Activated CD8-positive, alpha-beta memory T cell treated with anti-CD3 and anti-CD28 coated beads, Interleukin-2, amount 10 ng/mL, durations not matched to agents 7 days and 5 days (primary cell): Measurements from ENCODE around the gene CREBL2. TPM values are rescaled to one million over a fixed set of nuclear protein-coding genes. Genes with fewer than 3 reads are reported as not detected.
"Not testable (repeated sequence)": the region's sequence is repeated elsewhere in the genome, so short reads cannot be mapped to it uniquely, and the experiment has no call there.

Experiments
- ATAC-seq: fragments of 150-1000 bp; cut with Tn5 transposase; one replicate; pipeline ENCODE4 v1.10.0; 2021; ENCODE audit warnings: moderate library complexity
- CTCF ChIA-PET: fragments of 350-600 bp; sonication (Branson Sonifier 250); formaldehyde crosslinking; loops from one replicate; lab custom pipeline; 2021; ENCODE audit warnings: antibody characterized with exemption; lab: Charles Lee
- DNase-seq: peaks from one replicate; pipeline ENCODE4 v3.0.0-alpha.2; 2020
- H3K27ac Mint-ChIP-seq: one replicate; pipeline ENCODE4 v1.8.0; 2021; ENCODE audit warnings: mild to moderate bottlenecking, mixed read lengths
- H3K27me3 Mint-ChIP-seq: one replicate; pipeline ENCODE4 v1.8.0; 2021; ENCODE audit warnings: mixed read lengths
- H3K36me3 Mint-ChIP-seq: one replicate; pipeline ENCODE4 v1.8.0; 2021; ENCODE audit warnings: mild to moderate bottlenecking, mixed read lengths
- H3K4me1 Mint-ChIP-seq: one replicate; pipeline ENCODE4 v1.8.0; 2021; ENCODE audit warnings: mixed read lengths
- H3K4me3 Mint-ChIP-seq: one replicate; pipeline ENCODE4 v1.8.0; 2021; ENCODE audit warnings: mild to moderate bottlenecking, moderate library complexity, mixed read lengths
- H3K9me3 Mint-ChIP-seq: one replicate; pipeline ENCODE4 v1.8.0; 2022; ENCODE audit warnings: low read depth, mixed read lengths
- total RNA-seq, 2 experiments: library from RNA; stranded (reverse); gene quantifications; one replicate each; pipeline ENCODE4 v1.2.3, GENCODE V29; 2021

CREBL2 gene
- total RNA-seq, 2 experiments from 2014 or later: 16.3 to 20.5 TPM

DNA sequence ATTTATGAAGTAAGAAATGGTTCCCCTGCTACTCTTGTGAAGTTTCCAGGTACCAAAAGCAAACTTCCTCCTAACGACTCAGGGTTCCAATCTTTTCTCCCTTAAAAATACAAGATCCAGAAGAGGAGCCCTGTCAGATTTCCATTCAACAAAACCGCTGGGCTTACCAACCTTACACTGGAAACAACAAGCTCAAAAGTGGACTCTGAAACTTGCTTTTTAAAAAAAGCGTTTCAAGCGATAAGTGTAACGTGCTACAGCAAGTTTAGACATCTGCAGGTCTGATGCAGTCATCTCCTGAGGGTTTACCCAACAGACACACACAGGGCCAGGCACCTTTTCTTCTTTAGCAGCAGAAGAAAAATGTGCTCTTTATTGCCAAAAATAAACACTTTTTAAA lies 6.9 kb upstream of the CREBL2 start:
- Mint-ChIP-seq H3K36me3 (peaks cover 3% of the 10 kb centered on the region), H3K4me3 (no peak overlapping the region)
- ATAC-seq: no peak

DNA sequence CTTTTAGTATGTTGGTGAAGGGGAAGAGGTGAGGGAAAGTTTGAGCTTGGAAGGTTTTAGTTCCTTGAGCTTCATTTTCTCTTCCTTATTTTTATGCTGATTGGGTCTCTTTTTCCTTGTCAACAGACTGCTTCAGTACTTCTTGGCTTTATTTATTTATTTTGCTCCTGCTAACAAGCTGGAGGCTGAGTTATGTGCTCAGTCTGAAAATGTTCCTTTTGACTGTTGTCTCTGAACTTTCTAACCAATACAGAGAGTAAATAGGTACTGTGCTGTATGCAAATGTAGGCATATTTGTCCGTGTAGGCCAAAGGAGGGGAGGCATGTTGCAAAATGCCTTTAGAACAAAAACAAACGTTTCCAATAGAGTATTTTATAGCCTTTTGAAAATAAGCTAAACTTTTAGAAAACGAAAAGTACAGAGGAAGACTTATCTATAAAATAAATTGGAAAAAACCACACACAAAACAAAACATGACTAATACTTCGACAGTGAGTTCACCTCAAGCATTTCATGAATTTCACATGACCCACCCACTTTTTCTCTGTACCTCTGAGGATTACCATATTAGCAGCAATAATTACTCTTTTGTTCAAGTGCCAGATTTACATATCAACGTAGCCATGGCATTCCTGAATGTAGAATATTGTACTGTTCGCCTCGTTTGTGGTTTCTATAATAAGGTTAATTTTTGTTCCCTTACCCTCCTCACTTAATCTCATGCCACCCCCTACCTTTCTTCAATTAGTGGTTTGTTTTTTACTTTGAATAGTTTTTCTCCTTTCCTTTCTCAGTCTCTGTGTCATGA lies 4.7 kb upstream of the CREBL2 start:
- Mint-ChIP-seq H3K36me3 (peaks cover 3% of the 10 kb centered on the region), H3K4me1 (peaks cover 41% of the 10 kb centered on the region), H3K27ac (peak overlapping the region; percentile 81), H3K9me3 (no peaks in the 10 kb centered on the region), H3K4me3 (no peak overlapping the region), H3K27me3 (no peaks in the 10 kb centered on the region)
- ATAC-seq (no peak), DNase-seq (no peak)
- CTCF ChIA-PET: interaction anchor here (0.9 to 1.3 kb wide), 8 partner anchors 9 to 240 kb away, joined by 3 to 6 read pairs (median 3); partner anchors contain the start of gene DUSP16

More for the DNA sequence above, 6.9 kb upstream of the CREBL2 start:
- DNase-seq: no peak
- peaks cover 6% of the 10 kb centered on the region for H3K27me3 Mint-ChIP-seq
- H3K4me1 Mint-ChIP-seq: peaks cover 27% of the 10 kb centered on the region
- CTCF ChIA-PET: interaction anchor here (1.0 kb wide), 1 partner anchor 117 kb away, joined by 3 read pairs; no protein-coding TSS in a partner anchor
- H3K27ac Mint-ChIP-seq: no peak overlapping the region
- no peaks in the 10 kb centered on the region for H3K9me3 Mint-ChIP-seq

DNA sequence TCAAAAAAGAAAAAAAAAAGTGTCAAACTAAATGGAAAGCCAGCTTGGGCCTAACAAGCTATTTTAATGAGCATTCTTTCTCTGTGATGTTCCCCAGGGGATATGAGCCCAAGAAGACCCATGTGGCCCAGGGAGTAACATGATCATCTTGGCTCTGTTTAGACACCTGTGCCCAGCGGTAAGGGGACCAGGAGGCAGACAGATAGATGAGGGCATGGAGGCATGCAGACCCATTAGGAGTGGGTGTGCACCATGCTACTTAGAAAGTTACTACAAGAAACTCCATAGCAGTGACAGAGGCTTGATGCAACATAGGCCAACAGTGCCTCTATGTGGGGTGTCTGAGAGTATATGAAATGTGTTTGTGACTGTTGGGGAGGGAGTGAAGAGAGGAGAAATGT lies 3.1 kb upstream of the CREBL2 start:
- no peak for ATAC-seq
- Mint-ChIP-seq H3K36me3 (peaks cover 6% of the 10 kb centered on the region), H3K9me3 (no peaks in the 10 kb centered on the region)

DNA sequence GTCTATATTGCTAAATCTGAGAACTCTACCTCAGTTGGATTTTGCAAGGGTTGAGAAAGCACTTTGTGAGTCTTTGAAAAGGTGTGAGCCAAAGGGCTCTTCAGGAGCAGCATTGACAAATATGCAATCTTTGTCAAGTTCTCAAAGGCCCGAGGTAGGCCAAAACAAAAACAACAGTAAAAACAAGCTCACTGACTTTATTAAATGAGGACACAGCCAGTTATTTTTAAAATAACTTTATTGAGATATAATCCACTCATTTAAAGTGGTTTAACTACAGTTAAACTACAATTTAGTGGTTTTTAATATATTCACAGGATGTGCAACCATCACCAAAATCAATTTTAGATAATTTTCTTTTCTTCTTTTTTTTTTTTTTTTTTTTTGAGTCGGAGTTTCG lies 2.0 kb upstream of the CREBL2 start:
- no peak overlapping the region for H3K4me3 Mint-ChIP-seq
- CTCF ChIA-PET: interaction anchor here (1.0 kb wide), 1 partner anchor 233 kb away, joined by 4 read pairs; no protein-coding TSS in a partner anchor
- ATAC-seq (no peak), DNase-seq (no peak)
- no peak overlapping the region for H3K27ac Mint-ChIP-seq
- peaks cover 54% of the 10 kb centered on the region for H3K4me1 Mint-ChIP-seq
- H3K27me3 Mint-ChIP-seq: no peaks in the 10 kb centered on the region
- H3K9me3 Mint-ChIP-seq: no peaks in the 10 kb centered on the region
- peaks cover 11% of the 10 kb centered on the region for H3K36me3 Mint-ChIP-seq

More for the DNA sequence above, 3.1 kb upstream of the CREBL2 start:
- Mint-ChIP-seq H3K27me3 (no peaks in the 10 kb centered on the region), H3K27ac (peak overlapping the region; percentile 50), H3K4me3 (peak overlapping the region; percentile 7), H3K4me1 (peaks cover 48% of the 10 kb centered on the region)
- DNase-seq: peak; percentile 51
- CTCF ChIA-PET: interaction anchor here (0.9 to 1.3 kb wide), 4 partner anchors 18 to 232 kb away, joined by 3 to 4 read pairs (median 3); no protein-coding TSS in a partner anchor

DNA sequence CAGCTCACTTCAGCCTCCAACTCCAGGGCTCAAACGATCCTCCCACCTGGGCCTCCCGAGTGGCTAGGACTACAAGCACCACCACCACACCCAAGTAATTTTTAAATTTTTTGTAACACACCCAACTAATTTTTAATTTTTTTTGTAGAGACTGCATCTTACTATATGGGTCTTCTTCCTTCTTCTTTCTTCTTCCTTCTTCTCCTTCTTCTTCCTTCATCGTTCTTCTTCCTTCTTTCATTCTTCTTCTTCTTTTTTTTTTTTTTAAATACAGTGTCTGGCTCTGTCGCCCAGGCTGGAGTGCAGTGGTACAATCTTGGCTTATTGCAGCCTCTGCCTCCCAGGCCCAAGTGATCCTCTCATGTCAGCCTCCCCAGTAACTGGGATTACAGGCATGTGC lies 965 bp upstream of the CREBL2 start:
- ATAC-seq: no peak
- peak overlapping the region; percentile 95 for H3K27ac Mint-ChIP-seq
- no peaks in the 10 kb centered on the region for H3K27me3 Mint-ChIP-seq
- DNase-seq: no peak
- CTCF ChIA-PET: no interaction called here
- no peaks in the 10 kb centered on the region for H3K9me3 Mint-ChIP-seq
- H3K36me3 Mint-ChIP-seq: peaks cover 11% of the 10 kb centered on the region
- peaks cover 54% of the 10 kb centered on the region for H3K4me1 Mint-ChIP-seq
- peak overlapping the region; percentile 82 for H3K4me3 Mint-ChIP-seq

DNA sequence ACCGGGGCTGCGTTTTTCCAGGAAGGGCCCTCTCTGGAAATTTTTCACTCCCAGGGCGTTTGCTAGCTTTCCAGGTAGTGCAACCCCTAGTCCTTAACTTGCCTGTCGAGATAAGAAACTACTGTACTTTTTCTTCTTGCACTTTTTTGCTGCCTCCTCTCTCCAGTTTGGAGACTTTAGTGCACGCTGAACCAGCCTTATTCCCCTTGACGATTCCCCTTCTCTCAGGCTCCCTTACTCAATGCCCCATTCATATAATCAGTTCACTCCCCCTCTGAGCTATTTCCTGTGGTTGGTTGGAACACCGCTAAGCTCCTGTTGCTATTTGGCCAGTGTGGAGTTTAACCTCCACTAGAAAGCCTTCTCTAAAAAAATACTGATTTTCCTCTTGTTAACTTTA lies 682 bp downstream of the CREBL2 start:
- Mint-ChIP-seq H3K27me3 (no peaks in the 10 kb centered on the region), H3K36me3 (peaks cover 17% of the 10 kb centered on the region), H3K4me1 (peaks cover 55% of the 10 kb centered on the region), H3K4me3 (peak overlapping the region; percentile 82), H3K9me3 (no peaks in the 10 kb centered on the region), H3K27ac (peak overlapping the region; percentile 95)
- CTCF ChIA-PET: interaction anchor here (1.0 to 1.4 kb wide), 5 partner anchors 30 to 125 kb away, joined by 3 to 6 read pairs (median 4); no protein-coding TSS in a partner anchor
- peak; percentile 47 for DNase-seq
- peak; percentile 15 for ATAC-seq

DNA sequence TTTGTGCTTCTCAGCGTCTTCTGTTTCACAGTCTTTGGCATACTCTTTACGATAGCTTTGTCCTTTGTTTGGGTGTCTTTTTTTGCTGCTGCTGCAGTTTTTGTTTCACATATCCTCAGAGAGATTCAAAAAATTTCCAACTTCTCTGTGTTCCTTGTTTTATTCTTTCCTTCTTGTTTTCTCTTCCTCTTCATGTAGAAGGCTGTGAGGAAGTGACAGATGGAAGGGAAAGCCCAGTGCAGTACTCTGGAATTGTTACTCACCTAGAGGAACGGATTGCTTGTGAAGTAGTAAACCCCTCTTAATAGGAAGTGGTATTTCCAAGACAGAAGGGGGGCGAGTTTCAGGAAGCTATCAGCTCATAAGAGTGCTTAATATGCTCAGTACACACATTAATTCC lies 1.7 kb downstream of the CREBL2 start:
- Mint-ChIP-seq H3K36me3 (peaks cover 20% of the 10 kb centered on the region), H3K4me1 (peaks cover 50% of the 10 kb centered on the region), H3K27ac (peak overlapping the region; percentile 77), H3K9me3 (no peaks in the 10 kb centered on the region), H3K4me3 (peak overlapping the region; percentile 82), H3K27me3 (no peaks in the 10 kb centered on the region)
- no peak for DNase-seq
- no peak for ATAC-seq
- CTCF ChIA-PET: interaction anchor here (1.0 to 1.4 kb wide), 3 partner anchors 102 to 237 kb away, joined by 3 to 6 read pairs (median 5); no protein-coding TSS in a partner anchor

DNA sequence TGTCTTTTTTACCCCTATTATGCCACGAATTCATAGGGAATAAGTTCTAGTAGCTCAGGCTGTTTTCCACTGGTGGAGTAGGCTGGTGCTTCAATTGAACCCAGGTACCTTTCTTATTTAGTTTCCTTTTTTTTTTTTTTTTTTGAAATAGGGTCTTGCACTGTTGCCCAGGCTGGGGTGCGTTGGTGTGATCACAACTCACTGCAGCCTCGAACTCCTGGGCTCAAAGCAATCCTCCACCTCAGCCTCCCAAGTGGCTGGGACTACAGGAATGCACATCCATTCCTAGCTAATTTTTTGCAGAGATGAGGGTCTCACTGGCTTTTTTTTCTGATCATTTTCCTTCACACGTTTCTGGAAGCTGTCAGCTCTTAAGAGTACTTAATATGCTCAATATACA lies 2.7 kb downstream of the CREBL2 start:
- peaks cover 26% of the 10 kb centered on the region for H3K36me3 Mint-ChIP-seq
- CTCF ChIA-PET: interaction anchor here (1.2 kb wide), 1 partner anchor 123 kb away, joined by 3 read pairs; no protein-coding TSS in a partner anchor
- H3K27ac Mint-ChIP-seq: no peak overlapping the region
- DNase-seq (no peak), ATAC-seq (no peak)
- H3K27me3 Mint-ChIP-seq: no peaks in the 10 kb centered on the region
- no peaks in the 10 kb centered on the region for H3K9me3 Mint-ChIP-seq
- peaks cover 44% of the 10 kb centered on the region for H3K4me1 Mint-ChIP-seq
- H3K4me3 Mint-ChIP-seq: no peak overlapping the region

DNA sequence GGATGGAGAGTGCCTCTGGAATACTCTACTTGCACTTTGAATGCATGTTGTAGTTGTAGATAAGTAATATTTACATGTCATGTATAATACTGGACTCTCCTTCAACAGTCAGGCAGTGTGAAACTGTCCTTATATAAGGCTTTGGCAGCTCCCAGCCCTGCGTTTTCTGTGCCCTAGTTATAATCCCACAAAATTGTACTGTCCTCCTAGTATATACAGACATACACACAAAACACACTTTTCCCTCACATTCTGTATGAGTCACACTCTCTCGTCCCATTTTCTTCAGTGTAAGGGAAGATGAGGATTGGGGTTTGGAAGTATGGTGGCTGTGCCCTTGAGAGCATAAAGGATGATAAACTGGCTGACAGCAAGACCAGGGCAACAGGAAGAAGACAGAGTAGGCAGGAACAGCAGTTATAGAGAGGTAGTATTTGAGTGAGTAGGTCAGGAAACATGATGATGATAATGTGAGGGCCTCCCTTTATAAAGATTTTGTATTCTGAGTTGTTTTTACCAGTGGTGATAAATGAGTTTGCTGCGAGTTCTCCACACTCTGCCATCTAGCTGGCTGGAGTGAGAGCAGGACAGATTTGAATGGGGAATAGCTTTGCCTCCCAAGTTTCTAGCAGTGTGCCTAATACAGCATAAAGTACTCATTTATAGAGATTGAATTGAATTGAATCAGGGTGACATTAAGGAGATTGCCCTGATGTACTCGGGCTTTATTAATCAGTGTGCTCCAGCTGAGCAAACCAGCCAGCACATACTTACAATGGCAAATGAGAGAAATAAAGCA lies 5.0 kb downstream of the CREBL2 start:
- ATAC-seq: no peak

DNA sequence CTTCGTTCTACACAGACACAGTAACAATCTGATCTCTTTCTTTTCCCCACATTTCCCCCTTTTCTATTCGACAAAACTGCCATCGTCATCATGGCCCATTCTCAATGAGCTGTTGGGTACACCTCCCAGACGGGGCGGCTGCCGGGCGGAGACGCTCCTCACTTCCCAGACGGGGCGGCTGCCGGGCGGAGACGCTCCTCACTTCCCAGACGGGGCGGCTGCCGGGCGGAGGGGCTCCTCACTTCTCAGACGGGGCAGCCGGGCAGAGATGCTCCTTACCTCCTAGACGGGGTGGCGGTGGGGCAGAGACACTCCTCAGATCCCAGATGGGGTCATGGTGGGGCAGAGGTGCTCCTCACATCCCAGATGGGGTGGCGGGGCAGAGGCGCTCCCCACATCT lies 6.4 kb downstream of the CREBL2 start:
- peaks cover 46% of the 10 kb centered on the region for H3K4me1 Mint-ChIP-seq
- H3K9me3 Mint-ChIP-seq, CTCF ChIA-PET, H3K27ac Mint-ChIP-seq, H3K27me3 Mint-ChIP-seq, ATAC-seq, DNase-seq, H3K4me3 Mint-ChIP-seq: not testable (repeated sequence)
- H3K36me3 Mint-ChIP-seq: peaks cover 38% of the 10 kb centered on the region

More for the DNA sequence above, 5.0 kb downstream of the CREBL2 start:
- Mint-ChIP-seq H3K27ac (peak overlapping the region; percentile 68), H3K4me3 (no peak overlapping the region), H3K4me1 (peaks cover 39% of the 10 kb centered on the region), H3K27me3 (no peaks in the 10 kb centered on the region), H3K9me3 (no peaks in the 10 kb centered on the region), H3K36me3 (peaks cover 38% of the 10 kb centered on the region)
- no peak for DNase-seq
- CTCF ChIA-PET: interaction anchor here (0.9 to 1.5 kb wide), 4 partner anchors 10 to 79 kb away, joined by 3 read pairs; partner anchors contain the start of gene GPR19

DNA sequence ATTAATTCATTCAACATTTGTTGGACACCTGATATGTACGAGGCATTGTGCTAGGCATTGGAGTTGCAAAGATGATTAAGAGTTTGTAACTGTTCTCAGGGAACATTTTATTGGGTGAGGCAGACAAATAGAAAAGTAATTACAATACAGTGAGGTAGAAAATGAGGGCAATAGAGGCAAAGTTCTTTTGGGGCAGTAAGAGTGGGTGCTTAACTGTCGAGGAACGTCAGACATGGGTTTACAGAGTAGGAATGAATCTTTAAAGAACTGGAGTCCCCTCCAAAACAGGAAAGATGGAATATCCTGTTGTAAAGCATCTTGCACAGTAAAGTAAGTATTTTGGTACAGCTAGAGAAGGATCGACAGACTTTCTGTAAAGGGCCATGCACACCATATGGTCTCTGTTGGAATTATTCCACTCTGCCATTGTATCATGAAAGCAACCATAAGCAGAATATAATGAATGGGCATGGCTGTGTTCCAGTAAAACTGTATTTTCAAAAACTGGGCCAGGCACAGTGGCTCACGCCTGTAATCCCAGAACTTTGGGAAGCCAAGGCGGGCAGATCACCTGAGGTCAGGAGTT lies 9.1 kb downstream of the CREBL2 start:
- Mint-ChIP-seq H3K36me3 (peaks cover 51% of the 10 kb centered on the region), H3K4me3 (no peak overlapping the region), H3K27me3 (no peaks in the 10 kb centered on the region), H3K9me3 (no peaks in the 10 kb centered on the region), H3K27ac (no peak overlapping the region), H3K4me1 (peaks cover 38% of the 10 kb centered on the region)
- no peak for ATAC-seq
- DNase-seq: no peak
- CTCF ChIA-PET: interaction anchor here (0.7 to 1.5 kb wide), 4 partner anchors 11 to 118 kb away, joined by 3 to 5 read pairs (median 4); no protein-coding TSS in a partner anchor

DNA sequence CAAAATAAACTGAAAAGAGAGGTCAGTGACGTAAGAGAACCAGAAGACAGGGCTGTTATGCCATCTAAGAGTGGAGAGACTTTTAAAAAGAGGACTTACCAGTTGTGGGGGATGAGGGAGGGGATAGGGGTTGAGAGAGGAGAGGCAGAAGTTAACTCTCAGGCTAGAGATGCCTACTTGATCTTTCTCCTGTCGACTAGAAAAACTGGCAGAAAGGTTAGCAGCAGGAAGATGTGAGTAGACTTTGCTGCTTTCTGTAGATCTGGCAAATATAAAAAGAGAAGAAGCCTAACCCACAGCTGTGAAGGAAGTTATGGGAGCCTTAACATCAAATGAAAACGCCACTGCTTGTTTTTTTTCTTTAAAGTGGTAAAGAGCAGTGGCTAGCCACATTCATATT lies 10.7 kb downstream of the CREBL2 start:
- H3K27ac Mint-ChIP-seq: peak overlapping the region; percentile 75
- DNase-seq: no peak
- peaks cover 25% of the 10 kb centered on the region for H3K4me1 Mint-ChIP-seq
- peak overlapping the region; percentile 5 for H3K4me3 Mint-ChIP-seq
- no peaks in the 10 kb centered on the region for H3K27me3 Mint-ChIP-seq
- ATAC-seq: peak; percentile 58
- H3K36me3 Mint-ChIP-seq: peaks cover 47% of the 10 kb centered on the region
- H3K9me3 Mint-ChIP-seq: no peaks in the 10 kb centered on the region
- CTCF ChIA-PET: interaction anchor here (1.3 to 1.5 kb wide), 2 partner anchors 9 to 33 kb away, joined by 3 to 5 read pairs; no protein-coding TSS in a partner anchor
